Bronchial epithelial cell (primary cell): ENCODE measurements around the gene DNAH7. TPM values are rescaled to one million over a fixed set of nuclear protein-coding genes. Genes with fewer than 3 reads are reported as not detected.

Experiments used
- DNase-seq: peaks from one replicate; pipeline ENCODE4 v3.0.0-alpha.2; 2010; ENCODE audit warnings: low read depth
- FAIRE-seq: peaks from 2 replicates; lab custom pipeline; 2011; peaks lifted over from hg19 to GRCh38; lab: Jason Lieb, UNC
- H3K27me3 ChIP-seq: 2 replicates; pipeline ENCODE4 v1.5.1; 2011; ENCODE audit warnings: low read length; ENCODE audit not compliant: control insufficient read depth, insufficient read depth
- H3K36me3 ChIP-seq: 2 replicates; pipeline ENCODE4 v1.5.1; 2011; ENCODE audit warnings: low read length; ENCODE audit not compliant: control insufficient read depth, insufficient read depth
- H3K4me3 ChIP-seq: 2 replicates; pipeline ENCODE4 v1.5.1; 2011; ENCODE audit warnings: mild to moderate bottlenecking, low read depth, low read length, control low read depth
- total RNA-seq: library from RNA; depleted of rRNA; stranded (reverse); fragments of >200 nt; gene quantifications from 2 replicates; pipeline ENCODE4 v1.2.1, GENCODE V29; 2014
- TF ChIP-seq, protein P1 (sequence below): IDR thresholded peaks from 2 replicates; pipeline ENCODE4 v1.5.1; 2011; ENCODE audit warnings: mild to moderate bottlenecking, moderate library complexity, low read length, control low read depth, inconsistent platforms; ENCODE audit not compliant: insufficient read depth, severe bottlenecking

Gene DNAH7
- total RNA-seq, 1 donor from 2014 or later, result 0.26 TPM

DNA sequence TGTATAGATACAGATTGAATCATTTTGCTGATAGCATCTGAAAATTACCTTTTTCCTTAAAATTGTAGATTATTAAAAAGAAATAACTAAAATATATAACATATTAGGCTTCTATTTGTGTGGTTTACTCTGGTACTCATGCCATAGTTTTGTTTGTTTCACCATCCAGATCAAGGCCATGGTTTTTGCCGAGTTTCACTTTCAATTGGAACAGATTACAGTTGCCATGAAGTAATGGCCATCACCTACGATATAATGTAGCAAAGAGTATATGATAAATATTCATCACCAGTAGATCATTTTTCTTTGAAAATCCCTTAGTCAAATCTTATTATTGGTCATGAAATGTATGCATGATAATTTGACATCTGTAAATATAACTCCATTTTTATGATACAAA, 11.9 kb upstream of the DNAH7 start:
- no peak for DNase-seq
- TF ChIP-seq, protein P1, sequence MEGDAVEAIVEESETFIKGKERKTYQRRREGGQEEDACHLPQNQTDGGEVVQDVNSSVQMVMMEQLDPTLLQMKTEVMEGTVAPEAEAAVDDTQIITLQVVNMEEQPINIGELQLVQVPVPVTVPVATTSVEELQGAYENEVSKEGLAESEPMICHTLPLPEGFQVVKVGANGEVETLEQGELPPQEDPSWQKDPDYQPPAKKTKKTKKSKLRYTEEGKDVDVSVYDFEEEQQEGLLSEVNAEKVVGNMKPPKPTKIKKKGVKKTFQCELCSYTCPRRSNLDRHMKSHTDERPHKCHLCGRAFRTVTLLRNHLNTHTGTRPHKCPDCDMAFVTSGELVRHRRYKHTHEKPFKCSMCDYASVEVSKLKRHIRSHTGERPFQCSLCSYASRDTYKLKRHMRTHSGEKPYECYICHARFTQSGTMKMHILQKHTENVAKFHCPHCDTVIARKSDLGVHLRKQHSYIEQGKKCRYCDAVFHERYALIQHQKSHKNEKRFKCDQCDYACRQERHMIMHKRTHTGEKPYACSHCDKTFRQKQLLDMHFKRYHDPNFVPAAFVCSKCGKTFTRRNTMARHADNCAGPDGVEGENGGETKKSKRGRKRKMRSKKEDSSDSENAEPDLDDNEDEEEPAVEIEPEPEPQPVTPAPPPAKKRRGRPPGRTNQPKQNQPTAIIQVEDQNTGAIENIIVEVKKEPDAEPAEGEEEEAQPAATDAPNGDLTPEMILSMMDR, result no peak
- no peak overlapping the region for H3K4me3 ChIP-seq
- no peaks in the 10 kb centered on the region for H3K27me3 ChIP-seq
- FAIRE-seq, result no peak
- no peaks in the 10 kb centered on the region for H3K36me3 ChIP-seq

DNA sequence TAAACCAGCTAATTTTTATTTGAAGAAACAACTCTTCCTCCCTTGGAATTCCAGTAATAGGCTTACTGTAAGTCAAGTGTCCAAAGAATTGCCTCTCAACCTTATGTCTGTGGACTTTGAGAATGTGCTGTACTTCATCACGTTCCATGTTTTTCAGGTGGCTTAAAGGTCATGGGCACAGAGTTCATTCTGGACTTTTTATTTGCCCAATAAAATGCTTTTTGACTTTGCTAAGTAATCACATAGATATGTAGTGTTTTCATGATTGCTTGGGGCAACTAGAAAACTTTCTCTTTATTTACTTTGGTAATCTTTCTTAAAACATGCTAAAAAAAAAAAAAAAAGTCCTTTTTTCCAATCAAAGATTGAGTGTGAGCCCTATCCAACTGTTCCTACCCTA, 10.4 kb upstream of the DNAH7 start:
- DNase-seq, result no peak
- FAIRE-seq, result no peak
- TF ChIP-seq, protein P1, result no peak

DNA sequence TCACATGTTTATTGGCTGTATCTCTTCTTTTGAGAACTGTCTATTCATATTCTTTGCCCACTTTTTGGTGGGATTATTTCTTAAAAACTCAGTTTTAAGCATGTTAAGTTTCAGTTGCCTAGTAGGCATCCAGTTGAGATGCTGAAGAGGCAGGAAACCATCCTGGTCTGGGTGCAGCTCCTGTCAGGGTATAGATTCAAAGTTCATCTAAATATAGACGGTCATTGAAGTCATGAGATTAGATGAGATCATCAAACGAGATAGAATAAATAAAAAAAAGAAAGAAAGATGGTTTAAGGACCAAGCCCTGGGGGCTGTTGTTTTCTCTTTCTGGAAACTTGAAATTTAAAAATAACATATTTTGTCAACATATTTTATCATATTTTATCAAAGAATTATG, 9.2 kb upstream of the DNAH7 start:
- Histone ChIP-seq H3K36me3 (no peaks in the 10 kb centered on the region), H3K4me3 (no peak overlapping the region), H3K27me3 (no peaks in the 10 kb centered on the region)
- FAIRE-seq (no peak), DNase-seq (no peak)
- TF ChIP-seq, protein P1, result no peak

More for the DNA sequence above, 10.4 kb upstream of the DNAH7 start:
- Histone ChIP-seq H3K36me3 (no peaks in the 10 kb centered on the region), H3K27me3 (no peaks in the 10 kb centered on the region), H3K4me3 (no peak overlapping the region)

DNA sequence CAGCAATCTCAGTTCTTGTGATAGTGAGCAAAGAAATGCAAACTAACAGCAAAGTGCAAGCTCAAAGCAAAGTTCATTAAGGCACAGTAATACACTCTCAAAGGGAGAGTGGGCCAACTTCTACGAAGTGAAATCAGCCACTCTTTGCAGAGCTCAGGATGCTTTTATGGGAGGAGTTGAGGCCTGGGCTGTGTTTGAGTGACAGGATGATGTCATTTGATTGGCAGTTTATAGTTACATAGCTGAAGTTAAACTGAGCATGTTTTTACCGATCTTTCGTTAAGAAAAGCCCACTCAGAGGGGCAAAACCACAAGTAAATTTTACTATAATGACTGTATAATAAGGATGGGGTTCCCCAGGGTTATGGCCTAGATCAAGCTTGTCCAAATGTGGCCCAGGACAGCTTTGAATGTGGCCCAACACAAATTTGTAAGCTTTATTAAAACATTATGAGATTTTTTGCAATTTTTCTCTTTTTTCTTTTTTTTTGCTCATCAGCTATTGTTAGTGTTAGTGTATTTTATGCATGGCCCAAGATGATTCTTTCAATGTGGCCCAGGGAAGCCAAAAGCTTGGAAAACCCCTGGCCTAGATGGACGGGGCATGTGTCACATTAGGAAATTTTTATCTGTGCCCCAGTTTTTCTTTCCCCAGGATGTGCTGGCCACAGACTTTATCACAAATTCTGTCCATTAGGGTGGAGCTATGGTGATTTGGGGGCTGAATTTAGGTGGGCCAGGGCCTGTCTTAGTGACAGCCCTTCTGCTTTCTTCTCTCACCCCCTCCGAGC, 8.3 kb upstream of the DNAH7 start:
- DNase-seq, result no peak

DNA sequence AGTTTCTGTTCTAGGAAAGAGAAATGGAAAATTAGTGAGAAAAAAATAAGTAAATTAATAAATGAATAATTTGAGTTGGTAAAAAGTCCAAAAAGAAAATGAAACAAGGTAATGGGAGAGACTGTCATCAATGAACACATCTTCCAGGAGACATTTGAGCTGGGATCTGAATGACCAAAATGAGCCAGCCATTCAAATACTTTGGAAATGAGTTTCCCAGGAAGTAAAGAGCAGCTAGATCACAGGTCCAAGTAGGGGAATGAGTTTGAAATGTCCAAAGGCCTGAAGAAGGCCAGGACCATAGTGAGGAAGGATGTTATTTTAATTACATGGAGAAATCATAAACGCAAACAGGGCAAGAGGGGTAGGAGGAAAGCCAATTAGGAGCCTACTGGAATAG, 6.6 kb upstream of the DNAH7 start:
- DNase-seq, result no peak
- H3K36me3 ChIP-seq, result no peaks in the 10 kb centered on the region
- H3K27me3 ChIP-seq, result no peaks in the 10 kb centered on the region
- no peak for FAIRE-seq
- TF ChIP-seq, protein P1, result no peak
- no peak overlapping the region for H3K4me3 ChIP-seq

More for the DNA sequence above, 8.3 kb upstream of the DNAH7 start:
- FAIRE-seq, result no peak
- H3K4me3 ChIP-seq, result no peak overlapping the region
- TF ChIP-seq, protein P1, result no peak
- H3K36me3 ChIP-seq, result no peaks in the 10 kb centered on the region
- no peaks in the 10 kb centered on the region for H3K27me3 ChIP-seq

DNA sequence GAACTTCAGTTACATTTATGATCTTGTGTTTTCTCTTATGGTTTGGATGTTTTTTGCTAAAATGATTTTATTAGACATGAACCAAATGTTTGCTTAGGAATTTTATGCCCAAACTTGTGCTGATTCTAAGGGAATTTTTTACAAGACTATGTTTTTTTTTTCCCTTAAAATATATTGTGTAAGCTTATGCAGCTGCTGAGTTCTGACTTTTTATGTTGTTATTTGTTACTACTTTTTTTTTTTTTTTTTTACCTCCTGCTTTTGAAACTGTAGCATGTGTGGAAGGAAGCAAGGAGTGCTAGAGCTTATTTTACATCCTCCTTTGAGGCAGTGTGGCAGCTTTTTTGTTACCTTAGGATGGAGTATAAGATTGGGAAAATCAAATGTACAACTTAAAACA, 6.0 kb upstream of the DNAH7 start:
- Histone ChIP-seq H3K4me3 (no peak overlapping the region), H3K27me3 (no peaks in the 10 kb centered on the region), H3K36me3 (no peaks in the 10 kb centered on the region)
- FAIRE-seq (no peak), DNase-seq (no peak)
- TF ChIP-seq, protein P1, result no peak
